Endothelial cell of umbilical vein (primary cell): ENCODE measurements around the gene UVRAG.

Experiments used
- FOS ChIP-seq: IDR thresholded peaks from 2 replicates; pipeline ENCODE4 v1.6.1; 2011; ENCODE audit warnings: mild to moderate bottlenecking, low read length, moderate library complexity, borderline replicate concordance; ENCODE audit not compliant: insufficient read depth
- MAX ChIP-seq: IDR thresholded peaks from 2 replicates; pipeline ENCODE4 v1.6.1; 2011; ENCODE audit not compliant: insufficient read depth, insufficient read length
- MYC ChIP-seq: IDR thresholded peaks from one replicate; pipeline ENCODE4 v1.6.1; 2011; ENCODE audit warnings: mild to moderate bottlenecking, low read depth, low read length

- TF ChIP-seq MYC (no peak), MAX (no peak), FOS (no peak)
These were observed 41.9 kb downstream of the UVRAG start for GRCh38 chr11:75856912-75857311.
